GM06990 (cell line): ENCODE measurements around the gene TBC1D5.
"Not testable (repeated sequence)": the region's sequence is repeated elsewhere in the genome, so short reads cannot be mapped to it uniquely, and the experiment has no call there.

Experiments used
- DNase-seq: peaks from one replicate; pipeline ENCODE4 v3.0.0-alpha.2; 2011; ENCODE audit not compliant: insufficient read length; ENCODE audit errors: extremely low read depth
- H3K27me3 ChIP-seq: replicated peaks from 2 replicates; pipeline ENCODE4 v1.6.0; 2011; ENCODE audit warnings: low read length; ENCODE audit not compliant: control insufficient read depth, insufficient read depth
- H3K36me3 ChIP-seq: 2 replicates; pipeline ENCODE4 v1.5.1; 2011; ENCODE audit warnings: low read length; ENCODE audit not compliant: control insufficient read depth, insufficient read depth
- H3K4me3 ChIP-seq: replicated peaks from 2 replicates; pipeline ENCODE4 v1.5.1; 2011; ENCODE audit warnings: low read depth, mild to moderate bottlenecking, control low read depth, low read length
- TF ChIP-seq, protein P1 (sequence below): IDR thresholded peaks from 2 replicates; pipeline ENCODE4 v1.5.1; 2011; ENCODE audit warnings: low read length, control low read depth, mild to moderate bottlenecking, inconsistent platforms; ENCODE audit not compliant: insufficient read depth, poor library complexity, severe bottlenecking

Gene TBC1D5

DNA sequence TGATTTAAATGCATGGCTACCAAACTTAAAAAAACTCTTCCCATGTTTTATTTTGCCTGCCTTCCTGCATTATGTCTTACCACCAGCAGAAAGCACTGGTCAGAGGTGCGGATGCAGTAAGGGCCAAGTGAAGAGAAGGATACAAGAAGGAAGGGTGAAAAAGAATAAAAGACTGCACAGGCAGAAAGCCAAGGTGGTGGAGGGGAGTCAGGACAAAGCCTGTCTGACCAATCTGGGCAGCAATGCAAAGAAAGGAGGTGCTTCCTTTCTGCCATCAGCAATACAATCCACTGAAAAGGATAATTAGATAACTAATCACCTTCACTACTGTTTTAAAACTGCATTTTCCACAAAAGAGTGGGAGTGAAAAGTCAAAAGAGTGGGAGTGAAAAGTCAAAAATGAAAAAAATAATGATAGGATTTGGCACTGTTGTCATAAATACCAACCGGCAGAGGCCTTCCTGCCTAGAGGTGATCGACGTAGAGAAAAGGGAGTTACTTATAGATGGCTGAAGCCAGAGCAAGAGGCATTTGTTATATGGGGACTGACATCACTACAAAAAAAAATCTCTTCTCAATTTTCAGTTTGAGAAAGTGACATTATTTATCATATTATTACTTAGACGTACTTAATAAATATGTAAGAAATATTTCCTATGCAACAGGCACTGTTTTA lies 385.3 kb downstream of the TBC1D5 start:
- Histone ChIP-seq H3K36me3 (no peaks in the 10 kb centered on the region), H3K27me3 (no peaks in the 10 kb centered on the region), H3K4me3 (no peak overlapping the region)
- no peak for DNase-seq
- TF ChIP-seq, protein P1, sequence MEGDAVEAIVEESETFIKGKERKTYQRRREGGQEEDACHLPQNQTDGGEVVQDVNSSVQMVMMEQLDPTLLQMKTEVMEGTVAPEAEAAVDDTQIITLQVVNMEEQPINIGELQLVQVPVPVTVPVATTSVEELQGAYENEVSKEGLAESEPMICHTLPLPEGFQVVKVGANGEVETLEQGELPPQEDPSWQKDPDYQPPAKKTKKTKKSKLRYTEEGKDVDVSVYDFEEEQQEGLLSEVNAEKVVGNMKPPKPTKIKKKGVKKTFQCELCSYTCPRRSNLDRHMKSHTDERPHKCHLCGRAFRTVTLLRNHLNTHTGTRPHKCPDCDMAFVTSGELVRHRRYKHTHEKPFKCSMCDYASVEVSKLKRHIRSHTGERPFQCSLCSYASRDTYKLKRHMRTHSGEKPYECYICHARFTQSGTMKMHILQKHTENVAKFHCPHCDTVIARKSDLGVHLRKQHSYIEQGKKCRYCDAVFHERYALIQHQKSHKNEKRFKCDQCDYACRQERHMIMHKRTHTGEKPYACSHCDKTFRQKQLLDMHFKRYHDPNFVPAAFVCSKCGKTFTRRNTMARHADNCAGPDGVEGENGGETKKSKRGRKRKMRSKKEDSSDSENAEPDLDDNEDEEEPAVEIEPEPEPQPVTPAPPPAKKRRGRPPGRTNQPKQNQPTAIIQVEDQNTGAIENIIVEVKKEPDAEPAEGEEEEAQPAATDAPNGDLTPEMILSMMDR = no peak

DNA sequence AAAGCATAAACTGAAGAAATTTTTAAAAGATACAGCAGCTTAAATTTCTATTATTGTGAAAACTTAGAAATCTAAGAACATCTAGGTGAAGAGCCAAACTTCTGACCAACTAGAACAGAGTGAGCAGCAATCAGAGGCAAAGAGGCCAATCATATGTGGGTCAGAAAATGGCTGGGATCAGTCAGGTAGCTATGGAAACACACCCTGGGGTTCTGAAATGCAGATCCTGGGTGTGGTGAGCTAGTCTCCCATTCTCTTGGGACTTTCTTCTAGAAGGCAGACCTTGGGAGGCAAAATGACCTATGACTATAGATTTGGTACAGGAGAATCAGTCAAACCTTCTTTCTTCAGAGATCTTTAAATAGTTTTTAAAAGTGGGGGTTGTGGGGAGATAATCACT lies 385.8 kb downstream of the TBC1D5 start:
- no peak for DNase-seq
- no peaks in the 10 kb centered on the region for H3K36me3 ChIP-seq
- H3K4me3 ChIP-seq = no peak overlapping the region
- H3K27me3 ChIP-seq = no peaks in the 10 kb centered on the region
- TF ChIP-seq, protein P1 = no peak

DNA sequence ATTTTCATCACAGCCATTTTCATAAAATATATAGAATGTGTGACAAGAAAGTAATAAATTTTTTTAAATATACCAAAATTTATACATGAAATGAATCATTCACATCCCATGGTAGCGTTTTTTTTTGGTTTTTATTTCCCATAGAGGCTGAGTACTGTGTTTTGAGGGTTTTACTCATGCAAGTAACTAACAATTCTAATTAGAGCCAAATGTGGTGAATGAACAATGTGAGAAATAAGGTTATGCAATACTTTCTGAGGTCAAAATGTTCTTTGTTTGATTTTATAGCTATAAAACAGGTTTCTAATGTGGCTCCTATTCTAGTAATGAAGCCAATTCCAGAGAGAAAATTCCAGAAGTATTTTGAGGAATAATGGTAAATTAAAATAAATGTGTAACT lies 386.8 kb downstream of the TBC1D5 start:
- no peak overlapping the region for H3K4me3 ChIP-seq
- DNase-seq = no peak
- no peaks in the 10 kb centered on the region for H3K36me3 ChIP-seq

DNA sequence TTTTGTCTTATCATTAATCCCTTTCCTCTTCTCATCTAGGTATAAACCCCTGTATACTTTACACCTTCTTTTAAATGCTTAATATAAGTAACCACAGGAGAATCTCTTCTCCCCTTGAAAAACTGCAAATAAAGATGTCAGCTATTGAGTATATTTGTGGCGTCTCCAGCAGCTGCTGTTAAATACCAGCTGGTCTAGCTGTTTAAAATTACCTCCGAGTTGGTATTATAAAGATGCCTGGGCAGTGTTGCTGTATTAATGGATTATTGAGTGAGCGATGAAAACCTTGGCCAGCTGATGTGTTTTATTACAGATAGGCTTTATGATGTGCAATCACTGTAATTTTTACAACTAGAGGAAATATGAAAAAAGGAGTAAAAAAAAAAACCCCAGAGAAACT lies 388.1 kb downstream of the TBC1D5 start:
- DNase-seq = no peak
- TF ChIP-seq, protein P1 = no peak
- Histone ChIP-seq H3K36me3 (no peaks in the 10 kb centered on the region), H3K27me3 (no peaks in the 10 kb centered on the region), H3K4me3 (no peak overlapping the region)

More for the DNA sequence above, 386.8 kb downstream of the TBC1D5 start:
- no peaks in the 10 kb centered on the region for H3K27me3 ChIP-seq
- TF ChIP-seq, protein P1 = no peak

DNA sequence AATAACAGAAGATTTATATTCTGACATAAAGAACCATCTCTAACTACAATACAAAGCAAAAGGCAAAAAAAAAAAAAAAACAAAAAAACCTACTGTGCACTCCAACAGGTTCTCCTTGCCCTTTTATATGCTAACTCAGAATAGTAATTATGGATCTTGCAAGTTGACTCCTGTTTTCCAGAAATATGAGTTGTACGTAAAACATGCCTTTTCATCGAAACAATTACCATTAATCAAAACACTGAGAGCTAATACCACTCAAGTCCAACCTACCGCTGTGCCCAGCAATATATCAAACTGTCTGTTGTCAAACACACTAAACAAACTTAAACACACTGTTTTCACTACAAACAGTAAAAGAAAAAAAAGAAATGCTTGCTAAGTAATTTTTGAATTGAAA lies 389.8 kb downstream of the TBC1D5 start:
- Histone ChIP-seq H3K4me3 (no peak overlapping the region), H3K36me3 (no peaks in the 10 kb centered on the region), H3K27me3 (no peaks in the 10 kb centered on the region)
- DNase-seq = no peak
- TF ChIP-seq, protein P1 = no peak

DNA sequence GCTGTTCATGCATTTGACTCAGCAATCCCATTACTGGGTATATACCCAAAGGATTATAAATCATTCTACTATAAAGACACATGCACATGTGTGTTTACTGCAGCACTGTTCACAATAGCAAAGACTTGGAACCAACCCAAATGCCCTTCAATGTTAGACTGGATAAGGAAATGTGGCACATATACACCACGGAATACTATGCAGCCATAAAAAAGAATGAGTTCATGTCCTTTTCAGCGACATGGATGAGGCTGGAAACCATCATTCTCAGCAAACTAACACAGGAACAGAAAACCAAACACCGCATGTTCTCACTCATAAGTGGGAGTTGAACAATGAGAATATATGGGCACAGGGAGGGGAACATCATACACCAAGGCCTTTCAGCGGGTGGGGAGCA lies 391.2 kb downstream of the TBC1D5 start:
- H3K27me3 ChIP-seq, H3K4me3 ChIP-seq, DNase-seq, H3K36me3 ChIP-seq: not testable (repeated sequence)
